Esophagus muscularis mucosa (tissue), 4 donors: ENCODE data around the gene GNAO1. TPM values are rescaled to one million over a fixed set of nuclear protein-coding genes. Genes with fewer than 3 reads are reported as not detected.

ENCODE experiments used
- DNase-seq: peaks from one replicate; pipeline ENCODE4 v3.0.0-alpha.2; 2017; ENCODE audit errors: extremely low spot score
- H3K27ac ChIP-seq, 4 donors: fragments of 200-600 bp; sonication (generic); replicated peaks in 1 of 4; 1 replicate in 3 of 4; 2 replicates in 1 of 4; pipeline ENCODE4 v1.5.1; 2016 to 2019; ENCODE audit warnings: mild to moderate bottlenecking in 1 of 4
- H3K27me3 ChIP-seq, 4 donors: fragments of 200-600 bp; sonication (generic); one replicate each; pipeline versions ENCODE4 v1.5.1 to v1.6.0; 2016 to 2019
- H3K36me3 ChIP-seq, 4 donors: fragments of 200-600 bp; sonication (generic); one replicate each; pipeline ENCODE4 v1.5.1; 2016 to 2019
- H3K4me1 ChIP-seq, 4 donors: fragments of 200-600 bp; sonication (generic); one replicate each; pipeline ENCODE4 v1.5.1; 2016 to 2019
- H3K4me3 ChIP-seq, 4 donors: fragments of 200-600 bp; sonication (generic); 1 replicate in 2 of 4; 2 replicates in 2 of 4; pipeline ENCODE4 v1.5.1; 2016 to 2019; ENCODE audit warnings: mild to moderate bottlenecking in 4 of 4, moderate library complexity in 1 of 4
- H3K9me3 ChIP-seq, 4 donors: fragments of 200-600 bp; sonication (generic); 1 replicate in 3 of 4; 2 replicates in 1 of 4; pipeline ENCODE4 v1.5.1; 2016 to 2019
- CTCF ChIP-seq, 3 experiments: fragments of 200-600 bp in 2 of 3; fragments of 450-650 bp in 1 of 3; sonication (generic) in 2 of 3; IDR thresholded peaks; one replicate each; pipeline ENCODE4 v1.5.1; 2017 to 2019; ENCODE audit warnings: antibody characterized with exemption in 3 of 3, mild to moderate bottlenecking in 2 of 3, moderate library complexity in 1 of 3
- EP300 ChIP-seq: sonication (generic); formaldehyde crosslinking; IDR thresholded peaks from one replicate; pipeline ENCODE4 v1.6.1; 2017; ENCODE audit warnings: antibody characterized with exemption
- POLR2A ChIP-seq: fragments of 450-650 bp; IDR thresholded peaks from one replicate; pipeline ENCODE4 v1.6.1; 2017; ENCODE audit warnings: antibody characterized with exemption, moderate library complexity, mild to moderate bottlenecking, low read depth
- POLR2AphosphoS5 ChIP-seq, 2 donors: sonication (generic); formaldehyde crosslinking; IDR thresholded peaks; one replicate each; pipeline ENCODE4 v1.6.1; 2017; ENCODE audit warnings: antibody characterized with exemption in 2 of 2
- WGBS: methylation state at CpG from one replicate; pipeline ENCODE4 v1.1.5; 2018; 5-methylcytosine and 5-hydroxymethylcytosine counted together
- intact Hi-C: fragments of 100-400 bp; cut with DNase I; formaldehyde crosslinking; loops from one replicate; pipeline ENCODE4 v1.15.1; 2023
- total RNA-seq, 4 donors: library from RNA; depleted of rRNA; stranded (reverse); fragments of >200 nt; gene quantifications; one replicate each; pipeline versions ENCODE4 v1.1.0 to v1.2.1, GENCODE V29; 2016

Gene GNAO1
- total RNA-seq, 4 donors from 2014 or later: 2.1 to 6.8 (median 3.3) TPM

- intact Hi-C loops: no loop called here
- no peaks in the 10 kb centered on the region for H3K36me3 ChIP-seq
- no peak for TF ChIP-seq CTCF (IDR thresholded peaks at IDR 0.05)
- TF ChIP-seq EP300: no peak
- TF ChIP-seq POLR2A: no peak
- TF ChIP-seq POLR2AphosphoS5 (IDR thresholded peaks at IDR 0.05): no peak
- WGBS: 85% methylated on average over 3 of the region's 4 CpGs
- peaks cover 13 to 29% (median 20%) of the 10 kb centered on the region in 4 donors for H3K4me1 ChIP-seq
- no peak for DNase-seq
- no peak overlapping the region for H3K4me3 ChIP-seq
- H3K27me3 ChIP-seq: no peaks in the 10 kb centered on the region
- H3K27ac ChIP-seq: no peak overlapping the region
- H3K9me3 ChIP-seq: no peaks in the 10 kb centered on the region
Measured at GRCh38 chr16:56259425-56259779, 68.1 kb downstream of the GNAO1 start.

- Histone ChIP-seq H3K4me1 (peaks cover 13 to 29% (median 20%) of the 10 kb centered on the region in 4 donors), H3K4me3 (no peak overlapping the region), H3K27ac (no peak overlapping the region), H3K27me3 (no peaks in the 10 kb centered on the region), H3K36me3 (no peaks in the 10 kb centered on the region), H3K9me3 (no peaks in the 10 kb centered on the region)
- DNase-seq: no peak
- TF ChIP-seq POLR2AphosphoS5 (IDR thresholded peaks at IDR 0.05) (no peak), EP300 (no peak), CTCF (IDR thresholded peaks at IDR 0.05) (no peak), POLR2A (no peak)
- WGBS: 90% methylated on average over 13 of the region's 13 CpGs
- intact Hi-C loops: no loop called here
Measured at GRCh38 chr16:56260378-56261160, 69.3 kb downstream of the GNAO1 start.

- H3K4me3 ChIP-seq: no peak overlapping the region
- no peak for DNase-seq
- TF ChIP-seq POLR2A: no peak
- no peak for TF ChIP-seq CTCF (IDR thresholded peaks at IDR 0.05)
- no peak for TF ChIP-seq EP300
- no peak for TF ChIP-seq POLR2AphosphoS5 (IDR thresholded peaks at IDR 0.05)
- H3K9me3 ChIP-seq: no peaks in the 10 kb centered on the region
- H3K36me3 ChIP-seq: no peaks in the 10 kb centered on the region
- peaks cover 13 to 28% (median 19%) of the 10 kb centered on the region in 4 donors for H3K4me1 ChIP-seq
- intact Hi-C loops: no loop called here
- 85% methylated on average over 5 of the region's 7 CpGs for WGBS
- no peaks in the 10 kb centered on the region for H3K27me3 ChIP-seq
- H3K27ac ChIP-seq: no peak overlapping the region
Measured at GRCh38 chr16:56261656-56262055, 70.4 kb downstream of the GNAO1 start.

GRCh38 chr16:56262148-56262547 lies 70.9 kb downstream of the GNAO1 start:
- no peaks in the 10 kb centered on the region for H3K27me3 ChIP-seq

More at GRCh38 chr16:56262148-56262547, 70.9 kb downstream of the GNAO1 start:
- H3K4me3 ChIP-seq: no peak overlapping the region
- peaks cover 8 to 24% (median 14%) of the 10 kb centered on the region in 4 donors for H3K4me1 ChIP-seq
- no peak for DNase-seq
- no peak for TF ChIP-seq CTCF (IDR thresholded peaks at IDR 0.05)
- TF ChIP-seq POLR2A: no peak
- TF ChIP-seq POLR2AphosphoS5 (IDR thresholded peaks at IDR 0.05): no peak
- TF ChIP-seq EP300: no peak
- intact Hi-C loops: no loop called here
- H3K9me3 ChIP-seq: no peaks in the 10 kb centered on the region
- WGBS: 58% methylated on average over 5 of the region's 5 CpGs
- no peak overlapping the region for H3K27ac ChIP-seq
- H3K36me3 ChIP-seq: no peaks in the 10 kb centered on the region
